COLO668 (cell line): ENCODE measurements around the gene GAREM2.

Experiments used
- DNase-seq: peaks from one replicate; lab custom pipeline; 2025; ENCODE audit not compliant: unreplicated experiment; lab: John Stamatoyannopoulos, UW

Gene GAREM2

GRCh38 chr2:26224095-26224494, 51.2 kb downstream of the GAREM2 start:
- DNase-seq, result no peak

GRCh38 chr2:26229595-26229994, 56.7 kb downstream of the GAREM2 start:
- DNase-seq, result no peak

GRCh38 chr2:26230806-26231205, 57.9 kb downstream of the GAREM2 start:
- no peak for DNase-seq

- DNase-seq, result no peak
Observed at GRCh38 chr2:26235089-26235488, 62.2 kb downstream of the GAREM2 start.

- no peak for DNase-seq
Observed at GRCh38 chr2:26237868-26238267, 65.0 kb downstream of the GAREM2 start.

- DNase-seq, result no peak
Observed at GRCh38 chr2:26238311-26238958, 65.5 kb downstream of the GAREM2 start.
